ENCODE results near the gene BCKDK.

Gene BCKDK

DNA sequence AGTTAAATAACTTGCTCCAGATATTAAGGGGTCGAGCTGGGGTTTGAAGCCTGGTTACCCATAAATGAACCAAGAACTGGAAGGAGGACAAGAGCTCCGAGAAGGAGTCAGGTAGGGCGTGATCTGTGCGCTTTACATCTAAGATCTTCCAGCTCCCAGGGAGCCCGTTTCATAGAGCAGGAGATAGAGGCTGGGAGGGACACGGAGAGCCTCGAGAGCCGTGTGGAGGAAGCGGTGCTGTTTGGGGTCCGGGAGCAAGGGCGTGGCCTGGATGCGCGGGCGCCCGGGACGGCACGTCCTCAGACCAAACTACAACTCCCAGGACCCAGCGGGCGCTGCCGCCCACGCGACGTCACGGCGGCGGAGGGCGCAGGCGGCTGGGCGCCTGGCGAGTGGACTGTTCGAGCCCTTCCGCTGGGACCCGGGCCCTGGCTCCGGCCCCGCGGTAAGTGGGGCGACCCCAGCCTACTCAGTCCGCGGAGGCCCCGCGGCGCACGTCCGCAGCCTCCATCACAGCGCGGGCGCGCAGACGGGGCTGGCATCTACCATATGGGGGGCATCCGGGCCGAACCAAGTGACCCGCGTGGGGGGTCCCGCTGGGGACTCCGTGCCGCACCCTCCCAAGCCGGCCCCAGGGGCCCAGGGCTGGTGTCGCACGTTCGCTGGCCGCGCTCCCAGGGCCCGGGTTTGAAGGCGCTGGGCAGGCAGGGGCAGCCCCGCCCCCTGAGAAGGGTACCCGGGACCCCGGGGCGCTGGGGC lies at the start of gene BCKDK:
Gene BCKDK (plus strand): TSS at position 352 of the 759 bp plus-strand sequence. CDS start 838 bp downstream, outside the sequence.
- peak; percentile 92 for DNase-seq (ENCODE audit: low spot score)

DNA sequence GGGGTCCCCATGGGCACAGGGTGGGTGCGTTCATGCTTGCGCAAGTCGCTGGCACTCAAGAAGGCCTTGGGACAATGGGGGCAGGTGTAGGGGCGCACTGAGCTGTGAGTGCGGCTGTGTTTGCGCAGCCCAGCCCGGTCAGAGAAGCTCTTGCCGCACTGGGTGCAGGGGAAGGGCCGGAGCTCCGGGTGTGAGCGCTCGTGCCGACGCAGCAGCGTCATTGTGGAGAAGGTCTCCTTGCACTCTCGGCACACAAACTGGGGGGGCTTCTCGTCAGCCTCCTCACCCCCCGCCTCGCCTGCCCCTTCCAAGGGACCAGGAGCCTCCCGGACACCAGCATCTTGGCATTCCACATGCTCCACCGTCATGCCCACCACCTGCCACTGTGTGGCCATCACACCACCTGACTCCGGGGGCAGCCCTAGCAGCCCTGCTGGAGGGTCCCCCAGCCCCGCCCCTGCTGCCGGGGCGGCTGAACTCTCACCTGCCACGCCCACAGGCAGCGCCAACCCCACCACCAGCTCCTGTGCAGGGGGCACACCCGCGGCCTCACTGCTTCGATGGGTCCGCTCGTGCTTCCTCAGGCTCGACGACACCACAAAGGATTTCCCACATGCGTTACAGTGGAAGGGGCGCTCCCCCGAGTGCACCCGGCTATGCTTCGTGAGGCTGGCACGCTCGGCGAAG lies 46.9 kb upstream of the BCKDK start:
- no peak for DNase-seq (ENCODE audit: low spot score)

GRCh38 chr16:31061813-31062440 lies 46.3 kb upstream of the BCKDK start:
- DNase-seq (ENCODE audit: low spot score): no peak

DNA sequence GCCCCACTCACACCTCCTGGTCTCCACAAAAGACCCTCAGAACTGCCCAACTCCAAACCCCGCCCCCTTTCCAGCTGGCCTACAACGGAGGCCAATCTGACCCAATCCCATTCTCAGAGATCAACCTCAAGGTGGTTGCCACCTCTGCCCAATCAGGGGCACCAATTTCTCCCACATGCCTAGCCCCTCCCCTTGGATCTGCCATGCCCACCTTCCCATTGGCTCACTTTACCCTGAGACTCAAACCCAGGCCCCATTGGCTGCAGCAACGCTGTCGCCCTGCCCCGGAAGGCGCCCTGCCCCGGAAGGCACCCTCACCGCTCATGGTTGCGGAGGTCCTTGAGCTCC lies 44.7 kb upstream of the BCKDK start:
- no peak for DNase-seq (ENCODE audit: low spot score)

DNA sequence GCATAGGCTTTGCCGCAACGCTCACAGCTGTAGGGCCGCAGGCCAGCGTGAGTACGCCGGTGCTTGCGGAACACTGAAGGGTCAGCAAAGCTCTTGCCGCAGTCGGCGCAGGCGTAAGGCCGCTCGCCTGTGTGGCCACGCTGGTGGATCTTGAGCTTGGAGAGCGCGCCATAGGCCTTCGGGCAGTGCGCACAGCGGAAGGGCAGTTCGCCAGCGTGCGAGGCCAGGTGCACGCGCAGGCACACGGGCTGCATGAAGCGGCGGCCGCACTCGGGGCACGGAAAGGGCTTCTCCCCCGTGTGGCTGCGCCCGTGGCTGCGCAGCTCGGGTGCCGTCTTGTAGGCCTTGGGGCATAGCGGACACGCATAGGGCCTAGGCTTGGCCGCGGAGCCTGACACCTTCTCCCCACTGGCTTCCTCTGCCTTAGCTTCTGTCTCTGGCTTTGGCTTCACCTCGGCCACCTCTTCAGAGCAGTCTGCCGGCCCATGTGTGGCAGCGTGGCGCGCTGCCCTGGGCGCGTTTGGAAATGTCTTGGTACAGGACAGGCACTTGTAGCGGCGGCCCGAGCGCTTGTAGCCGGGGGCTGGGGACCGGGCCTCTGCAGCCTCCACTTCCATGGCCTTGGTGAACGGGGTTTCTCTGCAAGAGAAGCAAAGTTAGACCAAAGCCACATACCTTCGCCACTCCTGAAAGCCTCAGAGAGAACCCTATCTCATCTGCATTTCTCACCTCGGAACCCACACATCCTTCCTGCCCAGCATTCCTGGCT lies 44.2 kb upstream of the BCKDK start:
- DNase-seq (ENCODE audit: low spot score): no peak

DNA sequence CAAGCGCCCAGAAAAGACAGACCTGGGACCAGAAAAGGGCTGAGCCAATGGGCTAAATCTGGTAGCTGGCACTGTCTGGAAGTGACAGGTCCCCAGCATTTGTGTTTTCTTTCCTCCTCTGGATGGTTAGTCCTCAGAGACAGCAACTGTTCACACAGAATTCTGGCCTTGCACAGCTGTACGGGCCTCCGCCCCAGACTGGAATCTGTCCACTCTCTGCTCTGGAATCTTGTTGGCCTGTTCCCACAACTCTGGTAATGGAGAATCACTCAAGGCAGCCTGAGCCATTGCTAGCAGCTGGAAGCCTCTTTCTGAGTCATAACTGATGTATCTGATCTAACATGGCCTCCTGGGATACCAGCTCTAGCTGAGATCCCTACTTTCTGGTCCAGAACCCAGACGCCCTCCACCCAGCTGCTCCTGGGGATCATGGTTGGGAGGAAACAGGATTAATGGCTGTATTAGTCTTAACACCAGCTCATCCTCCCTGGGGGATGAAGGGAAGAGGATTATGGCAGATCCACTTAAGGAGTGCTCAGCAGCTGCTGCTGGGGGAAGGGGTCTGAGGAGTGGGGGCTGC lies 43.2 kb upstream of the BCKDK start:
- peak; percentile 95 for DNase-seq (ENCODE audit: low spot score)

- DNase-seq (ENCODE audit: low spot score): no peak
These were observed 40.8 kb upstream of the BCKDK start for GRCh38 chr16:31067342-31067741.

GRCh38 chr16:31071861-31072260 lies 36.3 kb upstream of the BCKDK start:
- DNase-seq (ENCODE audit: low spot score): peak; percentile 65

DNA sequence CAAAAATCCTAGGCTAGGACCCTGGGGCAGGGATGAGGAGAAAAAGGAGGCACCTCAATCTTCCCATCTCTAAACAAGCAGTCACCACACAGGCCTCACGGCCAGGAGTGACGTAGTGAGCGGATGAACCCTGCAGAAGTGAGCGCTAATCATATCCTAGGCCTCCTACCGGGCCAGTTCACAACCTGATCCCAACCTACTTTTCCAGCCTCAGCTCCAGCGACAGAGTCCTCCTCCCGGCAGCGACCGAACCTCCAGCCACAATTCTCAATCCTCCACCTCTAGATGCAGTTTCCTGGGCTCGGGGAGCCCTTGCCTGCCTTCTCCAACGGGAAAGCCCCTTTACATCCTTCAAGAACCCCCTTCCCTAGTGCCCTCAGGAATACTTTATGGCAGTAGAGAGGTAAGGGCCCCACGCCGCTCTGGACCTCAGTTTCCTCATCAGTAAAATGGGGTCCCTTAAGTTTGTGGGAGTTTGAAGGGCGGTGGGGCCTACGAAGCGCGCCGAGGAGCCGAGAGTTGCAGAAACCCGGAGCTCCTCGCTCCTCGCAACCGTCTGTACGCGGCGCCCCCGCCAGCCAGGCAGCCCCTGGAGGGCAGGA lies 35.5 kb upstream of the BCKDK start:
- peak; percentile 39 for DNase-seq (ENCODE audit: low spot score)

GRCh38 chr16:31073142-31073969 lies 34.8 kb upstream of the BCKDK start:
- DNase-seq (ENCODE audit: low spot score): peak; percentile 89

DNA sequence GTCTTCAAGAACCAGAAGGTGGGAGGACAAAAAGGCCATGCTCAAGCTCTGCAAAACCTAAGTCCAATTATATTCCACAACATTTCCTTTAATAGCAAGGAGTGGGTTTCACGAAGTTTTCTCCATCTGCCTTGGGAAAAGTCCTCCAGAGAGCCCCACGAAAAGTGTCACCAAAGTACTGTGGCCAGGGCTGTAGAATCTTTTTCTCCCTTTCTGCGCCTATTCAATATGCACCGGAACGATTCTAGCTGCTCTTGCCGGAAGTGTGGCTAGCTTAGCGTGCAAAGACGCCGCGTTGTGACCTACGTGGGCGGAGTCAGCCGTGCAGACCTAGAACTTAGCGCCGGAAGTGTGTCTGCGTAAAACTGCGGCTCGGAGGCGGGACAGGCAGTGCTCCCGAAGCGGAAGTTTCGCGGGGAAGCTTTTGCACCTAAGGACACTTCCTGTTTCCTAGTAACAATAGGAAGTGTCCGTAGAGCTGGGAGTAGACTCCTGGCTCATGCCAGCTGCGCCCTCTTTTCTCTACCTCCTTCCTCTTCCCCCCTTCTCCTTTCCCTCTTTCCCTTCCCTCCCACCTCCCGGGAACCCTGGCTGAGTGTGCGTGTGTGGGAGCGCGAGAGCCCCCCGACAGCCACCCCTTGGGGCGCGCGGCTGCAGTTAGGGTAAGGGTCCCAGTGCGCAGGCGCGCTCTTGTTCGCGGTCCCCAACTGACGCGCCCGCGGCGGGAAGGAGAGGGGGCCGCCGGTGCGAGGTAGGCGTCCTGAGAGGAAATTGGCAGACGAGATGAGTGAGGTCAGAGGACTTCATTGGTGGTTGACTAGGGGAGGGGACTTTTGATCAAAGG lies 34.0 kb upstream of the BCKDK start, which contains the start of the genes ZNF646 and ZNF668:
Gene ZNF646 (plus strand): TSS at position 453 of the 844 bp plus-strand sequence. CDS start 1,903 bp downstream, outside the sequence.
Gene ZNF668 (minus strand): TSS at position 271 of the 844 bp plus-strand sequence. CDS start 9,781 bp downstream, outside the sequence.
- DNase-seq (ENCODE audit: low spot score): peak; percentile 96

GRCh38 chr16:31074814-31075183 lies 33.4 kb upstream of the BCKDK start:
- DNase-seq (ENCODE audit: low spot score): no peak

DNA sequence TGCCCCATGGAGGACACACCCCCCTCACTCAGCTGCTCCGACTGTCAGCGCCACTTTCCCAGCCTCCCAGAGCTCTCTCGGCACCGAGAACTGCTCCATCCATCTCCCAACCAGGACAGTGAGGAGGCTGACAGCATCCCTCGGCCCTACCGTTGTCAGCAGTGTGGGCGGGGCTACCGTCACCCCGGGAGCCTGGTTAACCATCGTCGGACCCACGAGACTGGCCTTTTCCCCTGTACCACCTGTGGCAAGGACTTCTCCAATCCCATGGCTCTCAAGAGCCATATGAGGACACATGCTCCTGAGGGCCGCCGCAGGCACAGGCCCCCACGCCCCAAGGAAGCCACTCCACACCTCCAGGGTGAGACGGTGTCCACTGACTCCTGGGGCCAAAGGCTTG lies 31.9 kb upstream of the BCKDK start:
- DNase-seq (ENCODE audit: low spot score): no peak

DNA sequence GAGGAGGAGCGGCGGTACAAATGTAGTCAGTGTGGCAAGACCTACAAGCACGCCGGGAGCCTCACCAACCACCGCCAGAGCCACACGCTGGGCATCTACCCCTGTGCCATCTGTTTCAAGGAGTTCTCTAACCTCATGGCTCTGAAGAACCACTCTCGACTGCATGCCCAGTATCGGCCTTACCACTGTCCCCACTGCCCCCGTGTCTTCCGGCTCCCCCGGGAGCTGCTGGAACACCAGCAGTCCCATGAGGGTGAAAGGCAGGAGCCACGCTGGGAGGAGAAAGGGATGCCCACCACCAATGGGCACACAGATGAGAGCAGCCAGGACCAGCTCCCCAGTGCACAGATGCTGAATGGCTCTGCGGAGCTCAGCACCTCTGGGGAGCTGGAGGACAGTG lies 31.2 kb upstream of the BCKDK start:
- no peak for DNase-seq (ENCODE audit: low spot score)

GRCh38 chr16:31077592-31078396 lies 30.4 kb upstream of the BCKDK start:
- no peak for DNase-seq (ENCODE audit: low spot score)

DNA sequence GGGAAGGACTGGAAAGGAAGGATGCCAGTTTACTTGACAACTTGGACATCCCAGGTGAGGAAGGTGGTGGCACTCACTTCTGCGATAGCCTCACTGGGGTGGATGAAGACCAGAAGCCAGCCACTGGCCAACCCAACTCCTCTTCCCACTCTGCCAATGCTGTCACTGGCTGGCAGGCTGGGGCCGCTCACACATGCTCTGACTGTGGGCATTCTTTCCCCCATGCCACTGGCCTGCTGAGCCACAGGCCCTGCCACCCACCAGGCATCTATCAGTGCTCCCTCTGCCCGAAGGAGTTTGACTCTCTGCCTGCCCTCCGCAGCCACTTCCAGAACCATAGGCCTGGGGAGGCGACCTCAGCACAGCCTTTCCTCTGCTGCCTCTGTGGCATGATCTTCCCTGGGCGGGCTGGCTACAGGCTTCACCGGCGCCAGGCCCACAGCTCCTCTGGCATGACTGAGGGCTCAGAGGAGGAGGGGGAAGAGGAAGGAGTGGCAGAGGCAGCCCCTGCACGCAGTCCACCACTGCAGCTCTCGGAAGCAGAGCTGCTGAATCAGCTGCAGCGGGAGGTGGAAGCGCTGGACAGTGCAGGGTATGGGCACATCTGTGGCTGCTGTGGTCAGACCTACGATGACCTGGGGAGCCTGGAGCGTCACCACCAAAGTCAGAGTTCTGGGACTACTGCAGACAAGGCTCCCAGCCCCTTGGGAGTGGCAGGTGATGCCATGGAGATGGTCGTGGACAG lies 29.4 kb upstream of the BCKDK start:
- no peak for DNase-seq (ENCODE audit: low spot score)

- DNase-seq (ENCODE audit: low spot score): no peak
These were observed 28.7 kb upstream of the BCKDK start for GRCh38 chr16:31079342-31079944.
